ENCODE results near the gene PCBP3. TPM values are rescaled to one million over a fixed set of nuclear protein-coding genes. Genes with fewer than 3 reads are reported as not detected.

PCBP3 gene
- total RNA-seq, 2 donors from 2014 or later = 0.77 to 17.2 TPM

- intact Hi-C loops (cut with DNase I) = no loop called here
- Histone ChIP-seq H3K4me1 (replicated peaks) (no peaks in the 10 kb centered on the region), H3K27me3 (replicated peaks; ENCODE audit: insufficient read depth) (no peaks in the 10 kb centered on the region), H3K36me3 (no peaks in the 10 kb centered on the region), H3K4me3 (no peak overlapping the region), H3K27ac (no peak overlapping the region), H3K9me3 (no peaks in the 10 kb centered on the region)
- DNase-seq (ENCODE audit: low spot score) = no peak
- WGBS = 29% methylated on average over 3 of the region's 5 CpGs
- TF ChIP-seq POLR2AphosphoS5 (IDR thresholded peaks at IDR 0.05) = no peak
- no peak for TF ChIP-seq POLR2A (IDR thresholded peaks at IDR 0.05)
- TF ChIP-seq, protein P1, sequence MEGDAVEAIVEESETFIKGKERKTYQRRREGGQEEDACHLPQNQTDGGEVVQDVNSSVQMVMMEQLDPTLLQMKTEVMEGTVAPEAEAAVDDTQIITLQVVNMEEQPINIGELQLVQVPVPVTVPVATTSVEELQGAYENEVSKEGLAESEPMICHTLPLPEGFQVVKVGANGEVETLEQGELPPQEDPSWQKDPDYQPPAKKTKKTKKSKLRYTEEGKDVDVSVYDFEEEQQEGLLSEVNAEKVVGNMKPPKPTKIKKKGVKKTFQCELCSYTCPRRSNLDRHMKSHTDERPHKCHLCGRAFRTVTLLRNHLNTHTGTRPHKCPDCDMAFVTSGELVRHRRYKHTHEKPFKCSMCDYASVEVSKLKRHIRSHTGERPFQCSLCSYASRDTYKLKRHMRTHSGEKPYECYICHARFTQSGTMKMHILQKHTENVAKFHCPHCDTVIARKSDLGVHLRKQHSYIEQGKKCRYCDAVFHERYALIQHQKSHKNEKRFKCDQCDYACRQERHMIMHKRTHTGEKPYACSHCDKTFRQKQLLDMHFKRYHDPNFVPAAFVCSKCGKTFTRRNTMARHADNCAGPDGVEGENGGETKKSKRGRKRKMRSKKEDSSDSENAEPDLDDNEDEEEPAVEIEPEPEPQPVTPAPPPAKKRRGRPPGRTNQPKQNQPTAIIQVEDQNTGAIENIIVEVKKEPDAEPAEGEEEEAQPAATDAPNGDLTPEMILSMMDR (IDR thresholded peaks at IDR 0.05) = no peak
Measured at GRCh38 chr21:45910155-45910547, 266.6 kb downstream of the PCBP3 start.

DNA sequence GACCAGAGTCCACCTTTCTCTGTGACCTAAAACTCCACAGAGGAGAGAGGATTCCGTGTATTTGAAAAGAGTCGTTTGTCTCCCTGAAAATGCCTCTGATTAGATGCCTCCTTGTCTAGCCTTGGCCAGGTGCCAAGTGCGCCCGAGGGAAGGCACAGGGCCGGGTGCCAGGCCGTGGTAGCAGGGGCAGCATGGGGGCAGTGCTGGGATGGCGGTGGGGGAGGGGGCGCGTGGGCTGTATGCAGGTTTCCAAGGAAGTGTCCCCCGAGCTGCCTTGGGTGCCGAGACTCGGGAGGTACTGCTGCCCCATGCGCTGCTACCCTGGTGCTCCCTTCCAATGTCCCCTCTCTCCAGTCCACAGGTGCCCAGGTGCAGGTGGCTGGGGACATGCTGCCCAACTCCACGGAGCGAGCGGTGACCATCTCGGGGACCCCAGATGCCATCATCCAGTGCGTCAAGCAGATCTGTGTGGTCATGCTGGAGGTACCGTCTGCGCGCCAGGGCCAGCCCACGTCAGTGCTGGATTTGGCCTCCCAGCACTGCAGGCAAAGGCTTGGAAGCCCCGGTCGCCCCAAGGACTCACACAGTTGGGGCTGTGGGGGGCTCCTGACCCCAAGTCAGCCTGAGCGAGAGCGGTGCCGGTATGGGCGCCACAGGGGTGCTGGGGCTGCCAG is 267.2 kb downstream of the PCBP3 start:
- Histone ChIP-seq H3K4me1 (replicated peaks) (no peaks in the 10 kb centered on the region), H3K36me3 (no peaks in the 10 kb centered on the region), H3K4me3 (no peak overlapping the region), H3K9me3 (no peaks in the 10 kb centered on the region), H3K27ac (no peak overlapping the region), H3K27me3 (replicated peaks; ENCODE audit: insufficient read depth) (no peaks in the 10 kb centered on the region)
- no peak for DNase-seq (ENCODE audit: low spot score)
- no peak for TF ChIP-seq POLR2A (IDR thresholded peaks at IDR 0.05)
- no peak for TF ChIP-seq POLR2AphosphoS5 (IDR thresholded peaks at IDR 0.05)
- TF ChIP-seq, protein P1 (IDR thresholded peaks at IDR 0.05) = no peak
- intact Hi-C loops (cut with DNase I) = no loop called here
- 63% methylated on average over 21 of the region's 28 CpGs for WGBS

- H3K9me3 ChIP-seq = no peaks in the 10 kb centered on the region
- DNase-seq (ENCODE audit: low spot score) = no peak
- TF ChIP-seq, protein P1 (IDR thresholded peaks at IDR 0.05) = no peak
- TF ChIP-seq POLR2A (IDR thresholded peaks at IDR 0.05) (no peak), POLR2AphosphoS5 (IDR thresholded peaks at IDR 0.05) (no peak)
- no peak overlapping the region for H3K4me3 ChIP-seq
- H3K27ac ChIP-seq = no peak overlapping the region
- 94% methylated on average over 15 of the region's 15 CpGs for WGBS
- no peaks in the 10 kb centered on the region for H3K36me3 ChIP-seq
- H3K4me1 ChIP-seq (replicated peaks) = no peaks in the 10 kb centered on the region
- H3K27me3 ChIP-seq (replicated peaks; ENCODE audit: insufficient read depth) = no peaks in the 10 kb centered on the region
- intact Hi-C loops (cut with DNase I) = no loop called here
Measured at GRCh38 chr21:45911806-45912325, 268.3 kb downstream of the PCBP3 start.

- no peak for DNase-seq (ENCODE audit: low spot score)
- H3K9me3 ChIP-seq = no peaks in the 10 kb centered on the region
- intact Hi-C loops (cut with DNase I) = no loop called here
- H3K27me3 ChIP-seq (replicated peaks; ENCODE audit: insufficient read depth) = no peaks in the 10 kb centered on the region
- H3K36me3 ChIP-seq = no peaks in the 10 kb centered on the region
- H3K27ac ChIP-seq = no peak overlapping the region
- H3K4me3 ChIP-seq = no peak overlapping the region
- H3K4me1 ChIP-seq (replicated peaks) = no peaks in the 10 kb centered on the region
- TF ChIP-seq POLR2AphosphoS5 (IDR thresholded peaks at IDR 0.05) (no peak), POLR2A (IDR thresholded peaks at IDR 0.05) (no peak)
- TF ChIP-seq, protein P1 (IDR thresholded peaks at IDR 0.05) = no peak
- 86% methylated on average over 16 of the region's 16 CpGs for WGBS
Measured at GRCh38 chr21:45912611-45913417, 269.3 kb downstream of the PCBP3 start.
